Brain microvascular endothelial cell (primary cell): ENCODE results near the gene MED13L.
A peak's percentile ranks its signal among the peaks of the same experiment; 100 is the strongest.
"Not testable (repeated sequence)": the region's sequence is repeated elsewhere in the genome, so short reads cannot be mapped to it uniquely, and the experiment has no call there.

Experiments
- DNase-seq: peaks from one replicate; pipeline ENCODE4 v3.0.0-alpha.2; 2020
- H3K27ac ChIP-seq: fragments of 250-450 bp; sonication (Bioruptor Pico); 2 replicates; pipeline ENCODE4 v1.5.1; 2020; ENCODE audit warnings: mild to moderate bottlenecking, moderate library complexity
- H3K27me3 ChIP-seq: fragments of 250-450 bp; sonication (Bioruptor Pico); replicated peaks from 2 replicates; pipeline ENCODE4 v1.5.1; 2020; ENCODE audit warnings: mild to moderate bottlenecking
- H3K36me3 ChIP-seq: fragments of 250-450 bp; sonication (Bioruptor Pico); replicated peaks from 2 replicates; pipeline ENCODE4 v1.5.1; 2020; ENCODE audit warnings: mild to moderate bottlenecking
- H3K4me3 ChIP-seq: 2 replicates; pipeline ENCODE4 v1.5.1; 2011; ENCODE audit warnings: low read depth, mild to moderate bottlenecking, control low read depth, low read length, moderate library complexity
- in situ Hi-C: cut with HindIII; loops from 2 replicates; pipeline ENCODE4 v1.10.0; 2017; ENCODE audit warnings: low sequenced_read_pairs, low pct_ligation_motif_present
- TF ChIP-seq, protein P1 (sequence below): IDR thresholded peaks from 2 replicates; pipeline ENCODE4 v1.5.1; 2011; ENCODE audit warnings: low read depth, mild to moderate bottlenecking, moderate library complexity, low read length, control low read depth, inconsistent platforms; ENCODE audit errors: missing control alignments

The MED13L gene

DNA sequence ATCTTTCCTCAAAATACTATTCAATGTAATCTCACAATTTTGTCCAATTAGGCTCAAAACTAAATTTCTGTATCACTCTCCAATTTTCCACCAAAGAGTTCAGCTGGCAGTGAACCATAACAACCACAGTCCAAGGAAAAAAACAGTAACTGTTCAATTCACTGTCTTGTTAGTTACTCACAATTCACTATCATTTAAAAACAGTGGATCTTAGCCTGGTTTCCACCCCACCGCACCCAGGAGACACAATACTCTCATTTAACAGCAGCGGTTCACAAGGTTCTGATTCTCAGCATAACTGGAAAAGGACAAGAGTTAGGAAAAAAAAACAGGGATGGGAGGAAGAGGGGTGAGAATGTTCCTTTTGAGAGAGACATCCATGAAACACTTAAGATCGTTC lies 40.5 kb downstream of the MED13L start:
- no peak overlapping the region for H3K27ac ChIP-seq
- DNase-seq = no peak
- TF ChIP-seq, protein P1, sequence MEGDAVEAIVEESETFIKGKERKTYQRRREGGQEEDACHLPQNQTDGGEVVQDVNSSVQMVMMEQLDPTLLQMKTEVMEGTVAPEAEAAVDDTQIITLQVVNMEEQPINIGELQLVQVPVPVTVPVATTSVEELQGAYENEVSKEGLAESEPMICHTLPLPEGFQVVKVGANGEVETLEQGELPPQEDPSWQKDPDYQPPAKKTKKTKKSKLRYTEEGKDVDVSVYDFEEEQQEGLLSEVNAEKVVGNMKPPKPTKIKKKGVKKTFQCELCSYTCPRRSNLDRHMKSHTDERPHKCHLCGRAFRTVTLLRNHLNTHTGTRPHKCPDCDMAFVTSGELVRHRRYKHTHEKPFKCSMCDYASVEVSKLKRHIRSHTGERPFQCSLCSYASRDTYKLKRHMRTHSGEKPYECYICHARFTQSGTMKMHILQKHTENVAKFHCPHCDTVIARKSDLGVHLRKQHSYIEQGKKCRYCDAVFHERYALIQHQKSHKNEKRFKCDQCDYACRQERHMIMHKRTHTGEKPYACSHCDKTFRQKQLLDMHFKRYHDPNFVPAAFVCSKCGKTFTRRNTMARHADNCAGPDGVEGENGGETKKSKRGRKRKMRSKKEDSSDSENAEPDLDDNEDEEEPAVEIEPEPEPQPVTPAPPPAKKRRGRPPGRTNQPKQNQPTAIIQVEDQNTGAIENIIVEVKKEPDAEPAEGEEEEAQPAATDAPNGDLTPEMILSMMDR = no peak
- no peaks in the 10 kb centered on the region for H3K27me3 ChIP-seq
- no peak overlapping the region for H3K4me3 ChIP-seq
- no peaks in the 10 kb centered on the region for H3K36me3 ChIP-seq
- in situ Hi-C loops = no loop called here

- TF ChIP-seq, protein P1 = peak; percentile 77
- no peak overlapping the region for H3K27ac ChIP-seq
- no peaks in the 10 kb centered on the region for H3K27me3 ChIP-seq
- no peak overlapping the region for H3K4me3 ChIP-seq
- H3K36me3 ChIP-seq = no peaks in the 10 kb centered on the region
- in situ Hi-C loops = no loop called here
- DNase-seq = peak; percentile 32
Measured at GRCh38 chr12:116236148-116236731, 41.3 kb downstream of the MED13L start.

GRCh38 chr12:116234148-116234547 lies 43.3 kb downstream of the MED13L start:
- H3K27me3 ChIP-seq, in situ Hi-C loops, H3K27ac ChIP-seq, H3K4me3 ChIP-seq, H3K36me3 ChIP-seq, DNase-seq: not testable (repeated sequence)

- H3K27ac ChIP-seq = no peak overlapping the region
- DNase-seq = peak; percentile 56
- in situ Hi-C loops = no loop called here
- H3K4me3 ChIP-seq = no peak overlapping the region
- TF ChIP-seq, protein P1 = no peak
- H3K27me3 ChIP-seq = no peaks in the 10 kb centered on the region
- H3K36me3 ChIP-seq = no peaks in the 10 kb centered on the region
Measured at GRCh38 chr12:116233669-116234068, 43.8 kb downstream of the MED13L start.

- Histone ChIP-seq H3K4me3 (no peak overlapping the region), H3K27ac (no peak overlapping the region), H3K27me3 (no peaks in the 10 kb centered on the region), H3K36me3 (no peaks in the 10 kb centered on the region)
- no peak for DNase-seq
- in situ Hi-C loops = no loop called here
- TF ChIP-seq, protein P1 = no peak
Measured at GRCh38 chr12:116227811-116228210, 49.7 kb downstream of the MED13L start.

GRCh38 chr12:116226026-116226425 lies 51.5 kb downstream of the MED13L start:
- DNase-seq = no peak
- TF ChIP-seq, protein P1 = no peak
- H3K36me3 ChIP-seq = no peaks in the 10 kb centered on the region
- H3K4me3 ChIP-seq = no peak overlapping the region
- no peaks in the 10 kb centered on the region for H3K27me3 ChIP-seq
- in situ Hi-C loops = no loop called here
- no peak overlapping the region for H3K27ac ChIP-seq
